Effector memory CD8-positive, alpha-beta T cell (primary cell): ENCODE measurements around the gene PRAC1.
A peak's percentile ranks its signal among the peaks of the same experiment; 100 is the strongest.

ENCODE experiments used
- ATAC-seq: fragments of 150-1000 bp; cut with Tn5 transposase; replicated peaks from 2 replicates; pipeline ENCODE4 v1.10.0; 2021; ENCODE audit warnings: mild to moderate bottlenecking, moderate library complexity
- DNase-seq, 3 experiments: peaks; one replicate each; pipeline ENCODE4 v3.0.0; 2021
- H3K27ac Mint-ChIP-seq, 2 donors: one replicate each; pipeline ENCODE4 v1.8.0; 2022; ENCODE audit warnings: mild to moderate bottlenecking in 2 of 2, mixed read lengths in 2 of 2, moderate library complexity in 2 of 2
- H3K27me3 Mint-ChIP-seq, 2 donors: one replicate each; pipeline ENCODE4 v1.8.0; 2022; ENCODE audit warnings: mixed read lengths in 2 of 2
- H3K36me3 Mint-ChIP-seq: one replicate; pipeline ENCODE4 v1.8.0; 2022; ENCODE audit warnings: mild to moderate bottlenecking, moderate library complexity, mixed read lengths; ENCODE audit not compliant: insufficient read depth
- H3K4me1 Mint-ChIP-seq, 2 donors: one replicate each; pipeline ENCODE4 v1.8.0; 2022; ENCODE audit warnings: low read depth in 2 of 2, mixed read lengths in 2 of 2
- H3K4me3 Mint-ChIP-seq, 2 donors: one replicate each; pipeline ENCODE4 v1.8.0; 2022; ENCODE audit warnings: mild to moderate bottlenecking in 2 of 2, mixed read lengths in 2 of 2, moderate library complexity in 2 of 2
- H3K9me3 Mint-ChIP-seq, 2 donors: one replicate each; pipeline ENCODE4 v1.8.0; 2022; ENCODE audit warnings: mixed read lengths in 2 of 2

The PRAC1 gene

DNA sequence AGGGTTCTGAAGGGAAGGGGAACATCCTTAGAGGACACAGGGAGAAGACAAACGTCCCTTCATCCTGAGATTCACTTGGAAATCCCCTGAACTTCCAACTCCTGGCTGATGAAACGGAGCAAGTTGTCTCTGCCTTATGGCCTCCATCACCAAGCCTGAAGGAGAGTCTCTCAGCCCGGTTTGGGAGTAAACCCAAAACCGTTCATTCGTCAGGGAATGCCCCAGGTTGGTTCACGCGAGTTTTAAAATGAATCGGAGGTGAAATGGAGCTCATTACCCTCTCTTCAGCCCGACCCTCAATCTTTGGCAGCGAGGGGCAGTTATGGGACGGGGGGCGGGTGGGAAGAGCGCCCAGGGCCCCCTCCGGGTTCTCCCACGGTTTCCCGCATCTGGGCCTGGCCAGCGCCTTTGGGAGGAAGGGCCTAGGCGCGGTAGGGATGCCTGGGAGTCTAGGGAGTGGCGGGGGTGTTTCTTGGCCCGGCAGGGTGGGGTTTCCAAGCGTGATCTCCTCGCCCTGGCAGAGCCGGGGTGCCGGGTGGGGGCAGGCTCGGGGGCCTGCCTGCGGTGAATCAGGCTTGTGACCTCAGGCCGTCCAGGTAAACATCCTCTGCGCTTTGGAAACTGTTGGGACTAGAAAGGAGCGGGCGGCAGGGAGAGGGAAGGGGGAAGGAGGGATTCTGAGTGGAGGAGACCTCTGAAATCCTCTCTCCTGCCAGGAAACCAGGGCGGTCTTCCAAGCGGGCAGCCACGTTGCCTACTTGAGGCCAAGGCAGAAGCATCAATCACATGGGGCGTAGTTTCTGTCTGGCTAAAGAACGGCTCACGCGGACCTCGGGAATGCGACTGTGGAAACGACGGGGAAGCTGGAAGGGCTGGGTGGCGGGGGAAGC is 30.3 kb upstream of the PRAC1 start:
- Mint-ChIP-seq H3K4me1 (peaks cover 18 to 20% of the 10 kb centered on the region in 2 donors), H3K9me3 (no peaks in the 10 kb centered on the region), H3K36me3 (peaks cover 21% of the 10 kb centered on the region), H3K27ac (no peak overlapping the region), H3K27me3 (peaks cover 69 to 95% of the 10 kb centered on the region in 2 donors), H3K4me3 (no peak overlapping the region)
- no peak for DNase-seq
- no peak for ATAC-seq

DNA sequence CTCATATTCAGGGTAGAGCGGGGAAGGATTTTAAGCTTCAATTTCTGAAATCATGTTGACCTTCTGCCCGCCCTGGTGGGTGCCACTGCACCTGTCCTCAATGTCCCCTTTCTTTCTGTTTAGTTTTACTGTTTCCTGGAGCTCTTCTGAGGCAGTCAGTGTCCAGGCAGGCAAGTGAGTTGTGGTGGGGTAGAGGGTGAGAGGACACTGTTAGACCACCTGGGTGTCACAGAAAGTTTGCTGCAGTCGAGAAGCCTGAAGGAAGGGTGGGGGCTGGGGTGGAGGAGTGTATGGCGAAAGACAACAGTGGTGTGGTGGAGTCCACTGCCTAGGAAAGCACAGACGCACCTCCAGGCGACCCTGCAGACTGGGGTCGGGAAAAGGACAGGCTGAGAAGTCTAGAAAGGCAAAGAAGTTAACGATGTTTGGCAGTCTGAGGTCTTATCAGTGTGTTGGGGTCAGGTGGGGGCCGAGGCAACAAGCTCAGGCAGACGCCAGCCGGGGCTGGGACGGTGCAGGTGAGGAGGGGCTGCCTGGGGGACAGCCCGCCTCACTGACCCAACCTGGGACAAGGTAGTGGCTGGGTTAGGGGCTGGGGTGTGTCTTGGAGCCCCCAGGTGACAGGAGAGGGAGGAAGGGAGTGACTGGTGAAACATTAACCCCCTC is 29.5 kb upstream of the PRAC1 start:
- DNase-seq: no peak
- ATAC-seq: no peak
- Mint-ChIP-seq H3K4me3 (no peak overlapping the region), H3K27me3 (peaks cover 70 to 95% of the 10 kb centered on the region in 2 donors), H3K9me3 (no peaks in the 10 kb centered on the region), H3K27ac (no peak overlapping the region), H3K4me1 (peaks cover 21 to 22% of the 10 kb centered on the region in 2 donors), H3K36me3 (peaks cover 23% of the 10 kb centered on the region)

DNA sequence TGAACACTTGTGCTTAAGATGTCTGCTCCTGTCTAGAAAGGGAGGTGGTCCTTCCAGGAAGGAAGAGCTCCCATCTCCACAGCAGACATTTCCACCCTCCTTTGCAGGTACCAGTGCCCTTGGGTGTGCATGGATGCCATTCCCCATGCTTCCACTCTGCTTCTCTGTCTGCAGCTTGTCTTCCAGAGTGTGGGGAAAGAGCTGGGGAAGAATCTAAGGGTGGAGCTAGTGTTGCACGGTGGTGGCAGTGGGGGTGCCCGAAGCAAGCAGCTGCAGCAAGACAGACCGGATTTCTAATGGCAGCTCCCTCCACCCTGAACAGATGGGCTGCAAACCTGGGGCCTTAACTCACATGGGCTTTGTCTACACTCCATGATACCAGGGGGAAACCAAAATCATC is 28.9 kb upstream of the PRAC1 start:
- ATAC-seq: no peak
- peaks cover 27% of the 10 kb centered on the region in 2 donors for H3K4me1 Mint-ChIP-seq
- no peak overlapping the region for H3K4me3 Mint-ChIP-seq
- H3K27me3 Mint-ChIP-seq: peaks cover 70 to 95% of the 10 kb centered on the region in 2 donors
- DNase-seq: no peak
- H3K9me3 Mint-ChIP-seq: no peaks in the 10 kb centered on the region
- peaks cover 28% of the 10 kb centered on the region for H3K36me3 Mint-ChIP-seq
- H3K27ac Mint-ChIP-seq: no peak overlapping the region

DNA sequence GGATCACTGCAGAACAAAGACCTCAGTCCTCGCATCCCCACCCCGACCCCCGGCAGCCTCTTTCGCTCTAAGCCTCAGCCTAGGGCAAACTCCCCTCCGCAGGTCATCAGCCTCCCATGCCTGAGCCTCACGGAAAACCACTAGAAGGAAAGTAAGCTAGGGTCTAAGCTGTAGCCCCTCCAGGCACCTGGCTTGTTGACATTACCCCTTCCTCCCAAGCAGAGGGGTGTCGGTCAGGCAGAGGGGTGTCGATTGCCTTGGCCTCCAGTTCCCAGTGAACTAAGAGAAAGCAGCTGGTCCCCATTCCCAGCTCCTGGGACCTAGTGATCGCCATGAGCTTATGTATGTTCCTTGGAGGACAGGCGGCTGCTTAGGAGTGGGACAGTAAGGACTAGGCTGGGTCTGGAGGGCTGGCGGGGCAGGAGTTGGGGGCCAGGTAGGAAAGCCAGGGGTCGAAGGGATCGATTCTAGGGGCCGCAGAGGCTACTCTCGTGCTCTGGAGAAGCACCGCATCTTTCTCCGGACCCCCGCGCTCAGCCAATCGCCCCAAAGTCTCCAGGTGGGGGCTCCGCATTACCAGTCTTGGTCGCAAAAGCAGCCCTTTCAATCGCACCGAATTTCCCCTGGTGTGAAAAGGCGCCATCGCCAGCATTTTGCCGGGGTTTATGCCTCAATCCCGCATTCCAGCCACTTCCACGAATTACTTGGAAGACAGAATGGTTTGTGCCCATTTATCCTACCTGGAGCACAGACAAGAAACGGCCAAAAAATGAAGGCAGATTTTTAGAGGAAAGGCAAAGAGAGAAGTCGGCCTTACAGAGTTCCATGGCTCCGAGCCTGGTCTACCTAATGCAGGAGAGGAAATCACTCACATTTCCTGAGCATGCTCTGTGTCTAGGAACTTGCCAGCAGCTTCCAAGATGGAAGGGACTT is 27.6 kb upstream of the PRAC1 start:
- no peak for ATAC-seq
- peaks cover 71 to 95% of the 10 kb centered on the region in 2 donors for H3K27me3 Mint-ChIP-seq
- H3K27ac Mint-ChIP-seq: no peak overlapping the region
- no peaks in the 10 kb centered on the region for H3K9me3 Mint-ChIP-seq
- peaks cover 27 to 30% of the 10 kb centered on the region in 2 donors for H3K4me1 Mint-ChIP-seq
- peaks cover 28% of the 10 kb centered on the region for H3K36me3 Mint-ChIP-seq
- no peak for DNase-seq
- H3K4me3 Mint-ChIP-seq: no peak overlapping the region

DNA sequence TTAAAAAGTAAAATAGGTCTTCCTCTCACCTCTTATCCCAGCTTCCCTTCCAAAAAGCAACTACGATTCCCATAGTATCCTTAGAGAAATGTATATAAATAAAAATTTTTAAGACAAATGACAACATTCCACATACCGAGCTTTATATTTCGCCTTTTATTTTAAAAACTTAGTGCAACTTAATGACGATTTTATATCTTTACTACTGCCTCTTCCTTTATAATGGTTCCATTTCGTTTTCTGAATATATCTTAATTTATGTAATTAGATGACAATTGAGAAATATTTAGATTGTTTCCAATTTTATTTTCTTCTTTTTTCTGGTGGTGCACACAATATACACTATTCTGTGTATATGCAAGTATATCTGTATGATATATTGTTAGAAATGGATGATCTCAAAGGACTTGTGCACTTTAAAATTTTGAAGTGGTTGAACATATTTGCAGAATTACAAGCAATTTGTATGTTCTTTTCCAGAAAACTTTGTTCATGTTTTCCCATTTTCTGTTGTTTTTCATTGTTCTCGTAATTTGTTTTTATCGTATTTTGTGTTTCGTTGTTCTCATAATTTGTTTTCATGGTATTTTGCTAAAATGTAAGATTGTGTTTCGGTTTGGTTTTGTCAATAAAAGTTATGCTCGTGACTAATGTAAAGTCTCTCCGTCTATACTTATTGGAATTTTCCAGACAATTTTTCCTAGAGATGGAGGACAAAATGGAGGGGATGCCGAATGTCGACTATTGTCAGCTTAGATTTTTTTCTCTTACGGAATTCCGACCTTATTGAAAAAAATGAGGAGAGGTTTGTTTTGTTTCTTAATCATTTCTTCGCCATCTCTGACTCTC is 26.6 kb upstream of the PRAC1 start:
- Mint-ChIP-seq H3K36me3 (peaks cover 28% of the 10 kb centered on the region), H3K4me3 (no peak overlapping the region), H3K9me3 (no peaks in the 10 kb centered on the region), H3K27ac (peak overlapping the region in 1 of 2 donors; percentile 17), H3K27me3 (peaks cover 73 to 95% of the 10 kb centered on the region in 2 donors), H3K4me1 (peaks cover 23 to 25% of the 10 kb centered on the region in 2 donors)
- ATAC-seq: no peak
- no peak for DNase-seq

DNA sequence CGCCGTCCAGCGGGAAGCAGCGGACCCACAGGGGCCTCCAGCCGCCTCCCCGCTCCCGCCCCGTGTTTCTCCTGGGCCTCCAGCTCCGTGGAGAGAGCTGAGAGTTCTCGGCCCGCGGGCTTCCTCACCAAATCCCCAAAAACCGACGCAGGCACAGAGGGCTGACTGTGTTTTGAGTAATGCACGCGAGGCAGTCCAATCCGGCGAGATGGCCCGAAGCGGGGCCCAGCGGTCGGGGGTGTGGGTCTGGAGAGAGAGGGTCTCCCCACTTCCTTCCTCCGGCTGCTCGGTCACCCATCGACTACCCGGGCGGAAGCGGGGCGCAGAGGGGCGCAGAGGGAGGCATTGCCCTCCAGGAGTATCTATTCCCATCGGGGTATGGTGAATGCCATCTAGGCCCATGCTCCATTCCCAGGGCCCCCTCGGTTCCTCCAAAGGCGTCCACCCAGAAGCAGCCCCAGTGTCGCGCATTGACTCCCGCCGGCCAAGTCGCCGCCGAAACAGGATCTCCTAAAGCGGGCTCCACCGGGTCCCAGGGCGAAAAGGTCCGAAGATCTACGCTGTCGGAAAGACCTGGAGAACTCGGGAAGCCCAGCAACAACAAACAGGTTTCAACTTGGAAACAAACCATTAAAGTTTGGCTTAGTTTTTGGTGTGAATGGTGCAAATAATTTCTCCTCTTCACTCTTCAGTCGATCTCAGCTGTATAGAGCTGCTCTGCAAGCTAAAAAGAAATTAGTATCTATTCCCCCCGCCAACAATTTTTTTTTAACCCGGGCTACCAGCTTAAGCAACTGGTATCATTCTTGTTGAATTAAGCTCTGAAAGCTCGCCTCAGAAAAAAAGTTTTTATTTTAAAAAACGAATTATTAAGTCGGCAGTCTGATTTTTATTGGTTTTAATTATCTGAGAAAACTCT is 25.4 kb upstream of the PRAC1 start:
- Mint-ChIP-seq H3K27ac (no peak overlapping the region), H3K4me3 (no peak overlapping the region), H3K27me3 (peaks cover 73 to 95% of the 10 kb centered on the region in 2 donors)

DNA sequence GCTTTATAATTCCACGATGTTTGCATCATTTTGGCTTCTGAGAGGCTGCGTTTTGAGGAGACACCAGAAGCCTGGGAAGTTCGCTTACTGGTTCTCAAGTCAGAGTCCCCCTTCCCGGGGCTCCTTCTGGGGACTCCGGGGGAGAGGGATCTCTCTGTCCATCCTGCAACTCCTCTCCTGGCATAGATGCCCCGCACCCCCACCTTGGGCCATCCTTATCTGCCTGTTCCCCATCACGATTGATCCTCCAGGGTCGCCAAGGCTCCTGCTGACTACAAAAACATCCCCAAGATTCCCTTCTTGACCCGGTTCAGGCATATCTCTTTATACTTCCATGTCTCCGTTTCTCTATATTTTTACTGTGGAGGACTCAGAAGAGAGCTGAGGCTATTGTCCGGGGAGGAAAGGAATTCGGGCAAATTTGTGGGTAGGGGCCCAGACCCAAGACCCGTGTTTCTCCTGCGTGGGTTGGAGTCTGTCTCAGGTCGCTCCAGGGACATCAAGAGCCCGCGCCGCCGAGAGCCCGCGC is 24.7 kb upstream of the PRAC1 start:
- no peak for DNase-seq
- H3K9me3 Mint-ChIP-seq: no peaks in the 10 kb centered on the region
- peak overlapping the region; percentile 46 to 51 for H3K4me3 Mint-ChIP-seq
- peaks cover 73 to 95% of the 10 kb centered on the region in 2 donors for H3K27me3 Mint-ChIP-seq
- peaks cover 12 to 16% of the 10 kb centered on the region in 2 donors for H3K4me1 Mint-ChIP-seq
- ATAC-seq: no peak
- no peak overlapping the region for H3K27ac Mint-ChIP-seq
- H3K36me3 Mint-ChIP-seq: peaks cover 23% of the 10 kb centered on the region

More for the DNA sequence above, 25.4 kb upstream of the PRAC1 start:
- Mint-ChIP-seq H3K4me1 (peaks cover 12 to 20% of the 10 kb centered on the region in 2 donors), H3K9me3 (no peaks in the 10 kb centered on the region), H3K36me3 (peaks cover 28% of the 10 kb centered on the region)
- ATAC-seq (no peak), DNase-seq (no peak)

DNA sequence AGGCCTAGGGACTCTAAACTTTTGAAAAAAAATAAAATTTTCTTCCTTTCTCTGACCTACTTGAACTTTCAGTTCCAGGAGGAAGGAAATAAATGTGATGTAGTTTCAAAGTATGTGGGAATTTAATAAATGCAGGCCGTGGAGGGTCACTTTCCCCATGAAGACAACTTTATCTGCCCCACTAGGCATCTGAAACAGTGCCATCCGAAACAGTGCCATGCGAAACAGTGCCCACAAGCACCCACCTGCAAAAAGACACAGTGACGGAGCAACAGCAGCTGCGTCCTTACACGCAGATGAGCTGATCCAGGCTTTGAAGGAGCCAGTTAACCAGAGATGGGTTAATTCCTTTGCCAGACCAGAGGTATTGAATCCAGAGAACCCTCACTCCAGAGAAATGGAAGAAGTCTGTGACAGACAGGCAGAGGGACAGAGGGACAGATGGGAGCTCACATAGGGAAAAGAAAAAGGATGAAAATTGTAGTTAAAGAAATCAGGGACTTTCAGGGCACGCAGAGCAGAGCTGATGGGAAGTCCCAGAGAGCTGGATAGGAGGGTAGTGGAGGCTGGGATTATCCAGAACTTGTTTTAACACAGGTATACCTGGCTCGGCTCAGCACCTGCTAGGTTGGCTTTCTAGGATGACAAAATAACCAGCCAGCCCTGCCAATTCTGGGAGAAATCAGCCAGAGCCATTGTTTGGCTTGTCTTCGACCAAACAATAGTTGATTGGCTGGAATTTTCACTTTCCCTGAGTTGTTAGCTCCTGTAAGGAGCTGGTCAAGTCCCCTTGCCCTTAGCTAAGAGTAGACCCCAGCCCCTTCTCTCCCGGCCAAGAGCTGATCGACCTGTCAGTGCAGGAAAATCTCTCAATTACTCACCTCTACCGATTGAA is 23.3 kb upstream of the PRAC1 start:
- H3K4me3 Mint-ChIP-seq: peak overlapping the region in 1 of 2 donors; percentile 40
- no peak overlapping the region for H3K27ac Mint-ChIP-seq
- no peak for DNase-seq
- no peaks in the 10 kb centered on the region for H3K9me3 Mint-ChIP-seq
- H3K27me3 Mint-ChIP-seq: peaks cover 76 to 95% of the 10 kb centered on the region in 2 donors
- H3K36me3 Mint-ChIP-seq: peaks cover 23% of the 10 kb centered on the region
- ATAC-seq: no peak
- H3K4me1 Mint-ChIP-seq: peaks cover 12 to 14% of the 10 kb centered on the region in 2 donors

DNA sequence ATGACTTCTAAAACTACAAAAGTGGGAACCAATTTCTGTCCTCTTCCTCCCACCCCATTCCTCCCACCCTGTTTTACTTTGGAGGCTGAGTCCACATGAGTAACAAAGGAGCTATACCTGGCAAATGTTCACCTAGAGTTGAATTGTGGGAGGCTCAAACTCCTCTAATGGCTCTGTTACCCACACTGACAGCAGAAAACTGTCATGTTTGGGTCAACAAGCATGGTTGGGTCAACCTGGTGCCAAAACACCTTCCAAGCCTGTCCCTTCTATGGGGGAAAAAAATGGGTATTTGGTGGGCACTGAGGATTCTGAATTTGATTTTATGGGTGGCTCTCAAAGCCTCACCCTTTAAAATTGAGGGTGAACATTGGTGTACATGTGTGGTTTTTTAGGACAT is 18.2 kb upstream of the PRAC1 start:
- Mint-ChIP-seq H3K4me3 (no peak overlapping the region), H3K9me3 (no peaks in the 10 kb centered on the region), H3K27me3 (peaks cover 88 to 98% of the 10 kb centered on the region in 2 donors), H3K4me1 (peaks cover 5 to 10% of the 10 kb centered on the region in 2 donors), H3K27ac (no peak overlapping the region), H3K36me3 (peaks cover 7% of the 10 kb centered on the region)
- ATAC-seq (no peak), DNase-seq (no peak)

DNA sequence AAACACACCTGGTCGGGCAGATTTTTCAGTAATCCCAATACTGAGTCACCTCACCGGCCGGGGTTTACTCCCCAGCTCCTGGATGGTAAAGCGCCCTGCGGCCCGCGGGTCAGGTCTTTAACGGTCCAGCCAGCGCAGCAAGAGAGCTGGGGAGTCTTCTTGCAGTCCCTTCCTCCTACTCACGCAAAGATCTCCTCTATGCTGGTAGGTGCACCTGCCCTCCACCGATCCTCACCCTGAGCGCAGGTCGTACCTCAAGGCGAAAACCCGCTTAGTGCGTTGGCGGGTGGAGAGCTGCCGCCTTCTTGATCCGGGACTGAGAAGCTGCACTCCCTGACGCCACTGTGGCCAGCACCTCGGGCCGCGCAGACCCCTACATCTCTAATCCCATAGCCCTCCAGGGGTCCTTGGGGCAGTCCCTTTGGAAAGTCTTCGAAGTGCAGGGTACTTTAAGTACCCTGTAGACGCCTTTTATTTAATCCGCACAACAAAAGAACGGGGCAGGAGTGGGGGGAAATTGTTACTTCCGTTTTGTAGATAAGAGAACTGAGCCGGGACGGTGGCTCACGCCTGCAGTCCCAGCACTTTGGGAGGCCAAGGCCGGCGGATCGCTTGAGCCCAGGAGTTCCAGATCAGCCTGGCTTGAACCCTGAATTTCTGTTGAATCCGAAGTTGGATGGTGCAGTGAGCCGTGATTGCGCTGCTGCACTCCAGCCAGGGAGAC is 16.6 kb upstream of the PRAC1 start:
- Mint-ChIP-seq H3K27ac (no peak overlapping the region), H3K4me3 (peak overlapping the region; percentile 55 to 66), H3K27me3 (peaks cover 87 to 98% of the 10 kb centered on the region in 2 donors), H3K4me1 (peaks cover 6 to 9% of the 10 kb centered on the region in 2 donors), H3K36me3 (peaks cover 7% of the 10 kb centered on the region), H3K9me3 (no peaks in the 10 kb centered on the region)
- no peak for ATAC-seq
- no peak for DNase-seq
